Activated gamma-delta T cell treated with Interleukin-2 at 50 U/mL for 16 hours (primary cell): ENCODE results near the gene SCMH1.

ENCODE experiments used
- DNase-seq: peaks from one replicate; pipeline ENCODE4 v3.0.0-alpha.2; 2020

The SCMH1 gene

DNA sequence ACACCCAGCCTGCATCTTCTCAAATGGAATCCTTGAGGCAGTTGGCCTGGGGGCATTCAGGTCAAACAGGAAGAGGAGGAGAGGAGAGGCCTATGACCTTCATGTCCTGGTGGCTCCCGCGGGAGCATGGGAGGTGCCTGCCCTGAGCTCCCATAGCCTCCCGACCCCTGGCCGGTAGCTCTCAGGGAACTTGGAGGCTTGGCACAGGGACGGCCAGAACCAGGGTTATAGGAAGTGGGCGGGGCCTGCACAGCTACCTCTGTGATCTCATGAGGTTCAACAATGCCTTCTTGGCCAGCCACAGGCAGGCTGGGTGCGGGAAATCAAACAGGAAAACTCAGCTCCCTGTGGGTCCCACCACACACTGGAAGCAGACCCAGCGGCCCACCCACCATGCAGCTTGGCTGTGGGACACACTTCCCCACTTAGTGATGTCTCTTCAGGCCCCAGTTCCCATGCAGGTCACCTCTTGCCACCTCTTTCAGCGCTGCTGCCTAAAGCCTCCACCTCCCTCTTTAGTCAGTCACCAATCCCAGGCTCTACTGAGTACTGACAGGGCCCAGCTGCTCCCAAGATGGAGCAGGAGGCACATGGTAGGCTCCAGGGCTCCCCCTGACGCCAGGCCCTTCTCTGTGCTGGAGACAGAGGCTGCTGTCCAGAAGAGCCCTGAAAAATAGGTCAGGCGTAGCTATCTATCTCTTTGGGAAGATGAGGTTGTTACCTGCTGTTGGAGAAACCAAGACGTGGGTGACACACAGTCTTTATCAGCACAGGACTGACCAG is 220.4 kb downstream of the SCMH1 start, which contains the start of gene SLFNL1:
TSS of gene SLFNL1 (minus strand) at position 200 of the 783 bp plus-strand sequence. CDS start 1,065 bp downstream, outside the sequence.
- DNase-seq: no peak

DNA sequence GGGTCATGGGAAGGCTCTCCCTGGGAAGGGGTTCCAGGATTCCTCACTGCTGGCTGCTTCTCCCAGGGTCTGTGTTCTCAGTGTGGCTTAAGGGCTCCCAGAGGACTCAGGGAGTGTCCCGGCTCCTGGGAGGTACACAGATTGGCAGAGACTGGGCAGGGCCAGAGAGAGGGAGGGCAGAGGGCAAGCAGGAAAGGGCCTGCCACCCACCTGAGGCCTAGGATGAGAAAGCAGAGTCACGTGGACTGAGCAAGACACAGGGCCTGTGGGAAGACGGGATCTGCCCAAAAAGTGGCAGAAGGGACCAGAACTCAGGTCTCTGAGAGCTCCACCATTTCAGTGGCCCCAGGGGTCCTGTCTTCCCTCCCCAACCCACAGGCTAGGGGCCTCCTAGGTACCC is 221.5 kb downstream of the SCMH1 start:
- no peak for DNase-seq

- no peak for DNase-seq
Observed at GRCh38 chr1:41020109-41020576, 222.0 kb downstream of the SCMH1 start.

GRCh38 chr1:41019353-41019745 is 222.8 kb downstream of the SCMH1 start:
- no peak for DNase-seq

DNA sequence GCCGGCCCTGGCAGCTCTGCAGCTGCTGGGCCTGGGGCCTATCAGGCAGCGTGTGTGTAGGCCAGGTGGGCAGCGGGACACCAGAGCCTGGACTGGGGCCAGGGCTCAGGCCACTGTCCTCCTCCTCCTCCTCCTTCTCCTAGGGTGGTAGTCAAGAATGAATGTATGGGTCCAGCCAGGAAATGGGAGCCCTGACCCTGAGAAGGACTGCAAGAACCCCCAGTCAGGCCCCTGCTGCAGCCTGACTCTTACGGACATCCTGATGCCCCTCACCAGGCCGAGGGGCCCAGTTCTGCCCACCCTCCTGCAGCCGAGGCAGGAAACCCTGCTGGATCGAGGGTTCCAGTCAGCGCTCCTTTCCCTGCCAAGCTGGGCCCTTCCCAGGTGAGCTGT is 224.1 kb downstream of the SCMH1 start:
- no peak for DNase-seq

DNA sequence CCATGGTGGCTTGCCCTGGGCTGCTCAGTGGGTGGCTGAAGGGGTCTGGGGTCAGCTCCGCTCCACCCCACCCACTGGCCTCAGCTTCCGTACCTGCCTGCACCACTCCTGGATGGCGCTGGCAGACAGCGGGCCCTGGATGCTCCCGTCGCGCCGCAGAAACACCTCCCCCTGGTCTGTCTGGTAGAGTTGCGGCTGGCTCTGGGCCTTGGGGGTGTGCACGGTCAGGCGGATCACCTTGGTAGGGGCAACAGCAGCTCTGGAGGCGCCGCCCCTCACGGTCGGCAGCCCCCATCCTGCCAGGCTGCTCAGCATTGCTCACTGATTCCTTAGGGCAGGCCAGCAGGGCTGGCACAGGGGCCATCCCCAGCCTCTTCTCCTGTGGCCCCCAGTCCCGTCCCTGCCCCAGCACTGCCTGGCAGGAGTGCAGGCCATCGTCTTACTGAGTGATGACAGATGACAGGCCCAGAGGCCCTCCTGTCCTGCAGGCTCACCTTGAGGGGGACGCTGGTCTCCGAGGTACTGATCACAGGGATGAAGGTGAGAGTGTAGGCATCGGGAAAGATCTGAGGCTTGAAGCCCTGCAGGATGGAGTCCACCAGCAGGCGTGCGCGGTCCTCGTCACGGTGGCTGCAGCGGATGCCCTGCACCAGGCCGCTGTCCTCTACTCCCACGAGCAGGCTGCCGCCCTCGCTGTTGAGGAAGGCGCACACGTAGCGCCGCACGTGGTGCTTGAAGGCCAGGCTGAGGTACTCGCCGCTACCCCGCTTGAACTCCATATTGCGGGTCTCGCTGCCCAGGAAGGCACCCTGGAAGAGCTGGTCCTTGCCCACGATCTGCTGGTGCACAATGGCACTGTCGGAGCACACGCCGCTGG is 224.7 kb downstream of the SCMH1 start:
- DNase-seq: no peak

DNA sequence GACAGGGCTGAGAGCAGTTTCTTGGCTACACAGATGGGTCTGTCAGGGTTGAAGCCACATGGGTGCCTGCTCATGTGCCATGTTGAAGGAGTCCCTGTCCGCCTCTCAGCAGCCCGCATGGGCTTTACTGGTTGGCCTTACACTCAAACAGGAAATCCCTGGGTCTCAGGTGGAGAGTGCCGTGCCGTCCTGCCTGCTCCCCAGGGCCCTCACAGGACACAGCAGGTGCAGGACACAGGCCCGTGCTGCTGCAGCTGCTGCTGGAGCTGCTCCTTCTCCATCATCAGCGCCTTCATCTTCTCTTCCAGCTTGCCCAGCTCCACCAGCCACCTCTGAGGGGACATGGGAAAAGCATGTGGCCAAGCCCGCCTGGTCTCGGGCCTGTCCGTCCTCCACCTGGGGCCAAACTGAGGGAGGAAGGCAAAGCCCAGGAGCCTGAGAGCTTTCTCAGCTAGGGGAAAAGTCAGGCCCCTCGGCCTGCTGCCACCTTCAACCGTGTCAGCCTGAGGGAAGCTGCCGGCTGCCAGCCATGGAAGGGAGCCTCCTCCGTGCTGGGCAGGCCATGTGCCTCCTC is 226.1 kb downstream of the SCMH1 start:
- DNase-seq: no peak

DNA sequence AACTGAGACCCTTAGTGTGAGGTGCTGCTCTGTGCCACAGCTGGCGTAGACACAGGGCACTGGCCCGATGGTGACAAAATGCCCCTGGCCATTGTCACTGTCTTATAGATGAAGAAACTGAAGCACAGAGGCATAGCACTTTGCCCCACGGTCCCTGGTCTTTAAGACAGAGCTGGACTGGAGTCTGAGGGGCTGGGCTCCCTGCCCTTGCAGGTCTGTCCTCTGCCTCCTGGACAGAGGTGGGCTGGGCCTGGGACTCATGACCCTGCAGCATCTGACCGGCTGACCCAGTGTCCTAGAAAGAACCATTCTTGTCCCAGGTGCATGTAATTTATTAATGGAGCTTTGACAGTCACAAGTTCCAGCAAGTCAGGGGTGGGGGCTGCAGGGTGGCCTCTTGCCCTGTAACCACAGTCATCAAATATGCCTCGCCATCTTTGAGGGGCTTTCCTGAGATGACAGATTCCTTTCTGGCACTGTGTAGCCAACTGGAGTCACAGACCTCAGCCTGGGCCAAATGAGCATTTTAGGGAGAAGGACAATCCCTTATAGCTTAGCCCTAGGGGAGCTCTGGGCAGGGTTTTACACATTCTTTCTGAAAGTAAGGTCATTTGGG is 226.7 kb downstream of the SCMH1 start:
- DNase-seq: no peak

GRCh38 chr1:41014871-41015270 is 227.2 kb downstream of the SCMH1 start:
- DNase-seq: no peak

DNA sequence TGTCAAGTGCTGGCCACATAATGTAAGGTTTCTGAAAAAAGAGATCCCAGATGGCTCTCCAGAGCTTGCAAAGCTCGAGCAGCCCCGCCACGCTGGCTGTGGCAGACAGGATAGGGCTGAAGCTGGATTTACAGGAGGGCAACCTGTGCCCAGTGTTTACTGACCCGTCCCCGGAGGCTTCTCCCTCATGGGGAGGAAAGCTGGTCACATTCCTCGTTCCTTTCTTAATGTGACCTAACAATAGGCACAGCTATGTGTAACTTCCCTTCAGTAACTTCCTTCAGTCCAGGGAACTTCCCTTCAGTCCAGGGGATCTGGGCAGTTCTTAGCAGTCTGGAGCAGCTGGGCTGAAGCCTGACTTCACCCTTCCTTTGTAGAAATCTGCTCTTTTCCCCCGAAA is 228.3 kb downstream of the SCMH1 start:
- no peak for DNase-seq

- no peak for DNase-seq
Observed at GRCh38 chr1:41013024-41013423, 229.1 kb downstream of the SCMH1 start.

DNA sequence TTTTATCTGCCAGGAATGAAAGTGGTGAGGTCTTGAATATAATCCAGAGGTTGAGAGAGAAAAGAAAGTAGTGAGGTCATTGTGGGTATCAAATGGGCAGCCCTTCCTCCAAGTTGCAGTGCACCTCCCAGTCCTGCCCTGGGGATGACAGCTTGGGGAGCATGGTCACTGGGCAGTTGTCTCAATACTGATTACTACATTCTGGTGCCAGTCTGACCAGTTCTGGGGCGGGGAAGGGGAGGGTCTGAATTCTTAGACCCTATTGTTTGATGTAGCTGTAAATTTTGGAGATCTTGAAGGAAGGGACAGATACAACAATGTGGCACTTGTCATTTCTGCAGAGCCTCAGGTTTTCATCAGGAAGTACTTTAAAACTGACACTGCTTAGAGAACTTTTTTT is 231.8 kb downstream of the SCMH1 start:
- no peak for DNase-seq

DNA sequence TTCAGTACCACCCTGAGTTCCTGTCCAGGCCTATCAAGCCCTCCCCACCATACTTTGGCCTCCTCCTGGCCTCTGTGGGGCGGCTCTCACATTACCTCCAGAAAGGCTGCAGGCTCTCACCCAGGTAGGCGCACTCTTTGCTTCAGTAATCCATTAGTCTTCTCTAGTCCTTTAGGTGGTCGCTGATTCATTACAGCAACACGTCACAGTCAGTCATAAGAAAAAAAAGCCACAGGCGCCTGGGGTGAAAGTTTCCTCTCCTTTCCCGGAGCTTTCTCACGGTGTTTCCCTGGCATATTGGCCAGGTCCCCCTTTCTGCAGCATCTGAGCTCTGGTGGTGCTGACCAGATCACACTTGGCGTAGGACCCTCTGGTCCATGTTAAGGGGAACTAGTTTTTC is 232.6 kb downstream of the SCMH1 start:
- no peak for DNase-seq

DNA sequence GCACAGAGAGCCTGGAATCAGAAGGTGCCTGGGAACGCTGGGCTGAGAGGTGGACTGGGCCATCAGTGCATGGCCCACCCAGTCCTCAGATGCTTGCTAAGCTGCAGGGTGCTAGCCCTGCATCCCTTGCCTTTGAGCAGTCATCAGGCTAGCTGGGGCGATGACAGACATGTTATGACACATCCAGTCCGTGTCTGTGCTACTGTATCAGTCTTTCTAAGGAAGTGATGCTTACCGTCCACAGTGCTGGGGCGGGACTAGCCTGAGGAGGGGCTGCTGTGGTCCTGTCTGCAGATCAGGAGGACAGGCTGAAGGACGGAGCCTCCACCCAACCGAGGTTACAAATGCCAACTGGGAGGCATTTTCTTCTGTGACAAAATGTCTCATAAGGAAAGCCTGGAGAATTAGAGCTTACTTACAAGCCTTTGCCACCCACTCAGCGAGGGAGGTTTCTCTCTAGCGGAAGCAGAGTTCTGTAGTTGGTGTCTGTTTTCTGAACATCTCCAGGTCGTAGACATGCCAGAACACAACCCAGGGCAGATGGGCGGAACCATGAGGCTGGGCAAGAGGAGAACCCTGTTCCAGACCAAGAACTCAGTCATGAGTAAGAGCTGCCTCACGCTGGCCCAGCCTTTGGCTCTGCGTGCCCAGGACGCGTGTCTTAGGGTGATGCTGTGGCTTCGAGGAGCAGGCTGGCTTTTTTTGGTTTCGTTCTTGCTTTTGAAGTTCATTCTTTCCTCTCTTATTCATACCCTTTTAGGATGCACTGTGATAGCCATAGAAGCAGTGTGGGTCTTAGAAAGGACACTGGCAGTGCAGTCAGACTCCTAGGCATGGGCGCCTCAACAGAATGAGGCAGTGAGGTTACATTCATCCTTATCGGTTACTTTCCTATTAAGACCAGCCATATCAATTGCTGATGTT is 234.9 kb downstream of the SCMH1 start:
- no peak for DNase-seq

DNA sequence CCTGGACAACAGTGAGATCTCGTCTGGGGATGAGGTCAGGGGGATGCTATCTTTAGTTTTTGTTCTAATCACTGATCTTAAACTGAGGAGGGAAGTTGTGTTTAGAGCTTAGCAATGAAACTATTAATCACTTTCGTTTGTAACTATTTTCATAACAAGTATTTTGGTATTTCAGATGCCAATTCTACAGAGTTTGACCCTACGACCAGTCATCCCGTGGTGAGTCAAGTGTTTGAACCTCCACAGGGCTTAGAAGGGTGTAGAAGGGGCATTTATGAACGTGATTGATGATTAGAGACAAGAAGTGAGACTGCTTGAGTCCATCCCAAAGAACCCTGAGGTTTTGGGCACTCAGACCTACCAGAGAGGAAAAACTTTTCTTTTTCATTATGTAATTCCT is 236.2 kb downstream of the SCMH1 start:
- no peak for DNase-seq

DNA sequence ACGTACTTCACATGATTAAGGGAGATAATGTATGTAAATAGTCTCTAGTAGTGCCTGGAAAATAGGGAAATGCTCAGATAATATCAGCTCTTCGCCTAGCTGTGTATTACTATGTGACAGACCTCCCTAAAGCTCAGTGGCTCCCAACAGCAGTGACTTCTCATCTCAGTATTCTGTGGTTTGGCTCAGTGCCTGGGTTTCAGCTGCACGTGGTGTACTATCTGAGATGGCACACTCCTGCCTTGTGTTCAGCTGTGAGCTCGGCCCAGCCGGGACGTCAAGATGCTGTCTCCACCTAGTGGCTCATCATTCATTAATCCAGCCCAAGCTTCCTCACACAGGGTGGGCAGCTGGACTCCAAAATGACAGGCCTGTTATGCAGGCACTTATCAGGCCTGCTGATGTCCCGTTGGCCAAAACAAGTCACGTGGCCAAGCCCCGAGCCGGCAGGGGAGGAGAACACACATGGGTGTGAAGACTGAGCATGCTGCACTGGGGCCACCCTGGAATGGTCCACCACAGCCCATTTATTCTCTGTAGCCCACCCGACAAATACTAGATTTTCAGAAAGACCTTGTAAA is 238.4 kb downstream of the SCMH1 start:
- peak; percentile 86 for DNase-seq

DNA sequence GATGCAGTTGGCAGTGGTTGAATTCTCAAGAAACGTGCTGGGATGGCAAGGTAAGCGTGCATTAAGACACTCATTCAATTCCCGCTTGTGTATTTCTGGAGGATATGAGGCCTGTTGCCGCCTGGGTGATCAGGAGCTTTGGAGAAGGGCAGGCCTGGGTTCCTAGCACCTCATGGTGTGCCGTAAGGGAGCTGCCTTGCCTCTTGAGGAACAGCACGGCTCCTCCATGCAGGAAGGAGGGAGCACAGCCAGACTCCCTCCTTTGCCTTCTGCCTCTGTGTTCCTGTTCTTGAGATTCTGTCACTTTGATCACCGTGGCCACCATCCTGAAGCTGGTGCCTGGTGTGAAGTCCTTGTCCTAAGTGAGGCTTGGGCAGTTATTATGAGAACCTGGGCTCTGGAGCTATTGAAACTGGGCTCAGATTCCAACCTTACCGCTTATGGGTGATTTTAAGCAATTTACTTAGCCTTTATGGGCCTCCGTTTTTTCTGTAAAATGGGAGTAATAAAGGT is 238.9 kb downstream of the SCMH1 start:
- no peak for DNase-seq

GRCh38 chr1:40998668-40999067 is 243.4 kb downstream of the SCMH1 start:
- no peak for DNase-seq

GRCh38 chr1:40997096-40997495 is 245.0 kb downstream of the SCMH1 start:
- DNase-seq: no peak

DNA sequence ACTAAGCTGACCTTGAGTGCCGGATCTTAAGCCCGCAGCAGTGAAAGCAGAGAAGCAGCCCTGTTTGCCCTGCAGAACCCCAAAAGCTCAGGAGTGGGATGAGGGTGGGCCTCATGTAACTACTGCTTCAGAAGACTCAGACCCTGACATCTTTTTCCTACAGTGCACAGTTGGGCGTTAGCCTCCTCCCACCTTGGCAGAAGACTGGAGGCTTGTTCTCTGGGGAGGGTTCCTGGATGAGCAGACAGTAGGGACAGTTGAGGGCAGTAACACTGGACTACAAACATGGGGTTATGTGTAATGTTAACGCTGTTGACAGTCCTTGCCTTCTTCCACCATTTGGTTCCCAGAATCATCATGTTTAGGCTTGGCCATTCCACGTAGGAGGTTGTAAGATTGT is 253.0 kb downstream of the SCMH1 start:
- DNase-seq: no peak

DNA sequence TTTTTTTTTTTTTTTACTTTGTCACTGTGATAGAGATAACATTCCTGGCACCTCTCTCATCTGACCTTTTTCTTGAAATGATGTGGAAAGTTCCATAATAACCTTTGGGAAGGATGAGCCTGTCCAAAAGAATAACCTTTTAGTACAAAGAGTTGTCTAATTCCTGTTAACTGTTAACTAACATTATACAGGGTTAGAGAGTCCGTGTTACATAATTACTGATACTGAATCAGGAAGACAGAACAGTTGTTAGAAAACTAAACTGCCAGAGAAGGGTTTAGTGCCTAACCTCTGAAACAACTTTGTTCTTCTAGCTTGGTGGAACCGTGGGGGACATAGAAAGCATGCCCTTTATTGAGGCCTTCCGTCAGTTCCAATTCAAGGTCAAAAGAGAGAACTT is 253.8 kb downstream of the SCMH1 start:
- no peak for DNase-seq
